ENCODE data around the gene MYH6.
A peak's percentile ranks its signal among the peaks of the same experiment; 100 is the strongest.

Gene MYH6

DNA sequence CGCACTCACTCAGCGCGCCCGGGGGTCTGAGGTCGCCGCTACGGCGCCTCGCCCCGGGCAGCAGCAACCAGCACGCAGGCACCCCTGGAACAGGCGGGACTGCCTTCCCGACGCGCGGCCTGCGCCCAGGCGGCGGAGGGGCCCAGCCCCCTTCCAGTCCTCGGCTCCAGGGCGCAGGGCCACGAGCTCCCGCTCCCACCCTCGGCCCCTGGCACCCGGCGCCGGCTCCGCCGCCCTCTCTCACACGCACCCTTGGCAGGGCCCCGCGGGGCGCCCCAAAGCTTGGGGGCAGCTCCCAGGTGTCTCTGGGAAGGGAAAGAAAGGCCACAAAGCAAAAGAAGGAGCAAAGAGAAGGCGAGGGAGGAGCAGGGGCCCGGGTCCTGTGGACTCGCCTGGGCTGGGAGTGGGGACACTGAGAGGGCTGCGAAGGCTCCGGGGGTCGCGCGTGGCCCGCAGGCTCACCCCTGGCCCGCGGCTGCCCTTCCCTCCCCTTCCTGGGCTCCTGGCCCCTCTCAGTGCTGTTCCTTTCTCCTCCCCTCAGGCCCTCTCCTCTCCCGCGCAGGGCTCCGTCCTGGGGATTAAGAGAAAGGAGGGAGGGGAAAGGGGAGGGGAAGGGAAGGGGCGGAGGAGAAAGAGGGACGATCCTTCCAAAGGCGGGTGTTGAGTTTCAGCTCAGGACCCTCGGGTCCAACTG is 42.2 kb downstream of the MYH6 start:
- H3K36me3 ChIP-seq (ENCODE audit: low read depth), result no peaks in the 10 kb centered on the region; the same call in 1 of the 2 replicates
- TF ChIP-seq, protein P1, sequence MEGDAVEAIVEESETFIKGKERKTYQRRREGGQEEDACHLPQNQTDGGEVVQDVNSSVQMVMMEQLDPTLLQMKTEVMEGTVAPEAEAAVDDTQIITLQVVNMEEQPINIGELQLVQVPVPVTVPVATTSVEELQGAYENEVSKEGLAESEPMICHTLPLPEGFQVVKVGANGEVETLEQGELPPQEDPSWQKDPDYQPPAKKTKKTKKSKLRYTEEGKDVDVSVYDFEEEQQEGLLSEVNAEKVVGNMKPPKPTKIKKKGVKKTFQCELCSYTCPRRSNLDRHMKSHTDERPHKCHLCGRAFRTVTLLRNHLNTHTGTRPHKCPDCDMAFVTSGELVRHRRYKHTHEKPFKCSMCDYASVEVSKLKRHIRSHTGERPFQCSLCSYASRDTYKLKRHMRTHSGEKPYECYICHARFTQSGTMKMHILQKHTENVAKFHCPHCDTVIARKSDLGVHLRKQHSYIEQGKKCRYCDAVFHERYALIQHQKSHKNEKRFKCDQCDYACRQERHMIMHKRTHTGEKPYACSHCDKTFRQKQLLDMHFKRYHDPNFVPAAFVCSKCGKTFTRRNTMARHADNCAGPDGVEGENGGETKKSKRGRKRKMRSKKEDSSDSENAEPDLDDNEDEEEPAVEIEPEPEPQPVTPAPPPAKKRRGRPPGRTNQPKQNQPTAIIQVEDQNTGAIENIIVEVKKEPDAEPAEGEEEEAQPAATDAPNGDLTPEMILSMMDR (IDR thresholded peaks at IDR 0.05; ENCODE audit: poor library complexity, severe bottlenecking), result no peak
- H3K27ac ChIP-seq (ENCODE audit: poor library complexity, severe bottlenecking), result peak overlapping the region; percentile 54
- peak; percentile 74 for ATAC-seq (ENCODE audit: low read depth)
- no peaks in the 10 kb centered on the region for H3K27me3 ChIP-seq (ENCODE audit: insufficient read depth, poor library complexity, severe bottlenecking)
- H3K4me3 ChIP-seq (ENCODE audit: severe bottlenecking), result peak overlapping the region; percentile 45
- peaks cover 6% of the 10 kb centered on the region for H3K4me1 ChIP-seq (ENCODE audit: insufficient read depth, poor library complexity, severe bottlenecking)
- DNase-seq (ENCODE audit: low spot score), result no peak
- H3K9me3 ChIP-seq (ENCODE audit: severe bottlenecking), result no peaks in the 10 kb centered on the region

DNA sequence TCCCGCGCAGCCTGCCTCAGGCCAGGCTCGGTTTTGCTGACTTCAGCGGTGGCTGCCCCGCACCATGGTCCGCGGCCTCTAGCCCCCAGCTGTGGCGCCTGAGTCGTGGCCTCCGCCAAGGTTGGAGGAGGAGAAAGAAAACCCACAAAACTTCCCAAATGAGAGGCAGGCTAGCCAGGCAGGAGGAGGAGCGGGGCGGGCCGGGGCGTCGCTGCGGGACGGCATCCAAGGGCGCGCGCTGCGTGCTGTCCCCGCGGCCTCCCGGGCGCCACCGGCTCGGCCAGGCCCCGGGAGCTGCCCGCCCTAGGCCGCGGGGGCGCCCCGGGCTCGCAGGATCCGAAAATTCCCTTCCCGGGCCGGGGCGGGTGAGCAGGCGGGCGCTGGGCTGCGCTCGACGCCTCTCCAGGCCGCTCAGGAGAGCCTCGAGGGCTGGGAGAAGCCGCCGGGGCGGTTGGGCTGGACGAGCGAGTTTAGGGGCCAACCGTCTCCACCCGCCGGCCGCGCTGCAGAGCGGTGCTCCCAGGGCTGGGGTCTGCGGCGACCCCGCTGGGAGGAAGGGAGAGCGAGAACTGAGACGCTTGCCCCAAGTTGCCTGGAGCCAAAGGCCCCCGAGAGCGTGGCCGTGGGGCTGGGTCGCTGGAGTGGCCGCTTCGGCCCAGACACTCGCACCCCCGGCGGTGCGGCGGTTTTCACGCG is 42.9 kb downstream of the MYH6 start, which contains the start of gene EFS:
EFS (minus strand) TSS at position 137 of the 696 bp plus-strand sequence. CDS start 147 bp downstream, outside the sequence.
- Histone ChIP-seq H3K4me3 (ENCODE audit: severe bottlenecking) (peak within 1 kb of the TSS; percentile 45), H3K4me1 (ENCODE audit: insufficient read depth, poor library complexity, severe bottlenecking) (peaks cover 6% of the 10 kb centered on the region), H3K9me3 (ENCODE audit: severe bottlenecking) (no peaks in the 10 kb centered on the region), H3K36me3 (ENCODE audit: low read depth) (no peaks in the 10 kb centered on the region; the same call in 1 of the 2 replicates), H3K27ac (ENCODE audit: poor library complexity, severe bottlenecking) (peak within 1 kb of the TSS; percentile 54), H3K27me3 (ENCODE audit: insufficient read depth, poor library complexity, severe bottlenecking) (no peaks in the 10 kb centered on the region)
- TF ChIP-seq, protein P1 (IDR thresholded peaks at IDR 0.05; ENCODE audit: poor library complexity, severe bottlenecking), result no peak
- no peak for DNase-seq (ENCODE audit: low spot score)
- ATAC-seq (ENCODE audit: low read depth), result peak; percentile 7

DNA sequence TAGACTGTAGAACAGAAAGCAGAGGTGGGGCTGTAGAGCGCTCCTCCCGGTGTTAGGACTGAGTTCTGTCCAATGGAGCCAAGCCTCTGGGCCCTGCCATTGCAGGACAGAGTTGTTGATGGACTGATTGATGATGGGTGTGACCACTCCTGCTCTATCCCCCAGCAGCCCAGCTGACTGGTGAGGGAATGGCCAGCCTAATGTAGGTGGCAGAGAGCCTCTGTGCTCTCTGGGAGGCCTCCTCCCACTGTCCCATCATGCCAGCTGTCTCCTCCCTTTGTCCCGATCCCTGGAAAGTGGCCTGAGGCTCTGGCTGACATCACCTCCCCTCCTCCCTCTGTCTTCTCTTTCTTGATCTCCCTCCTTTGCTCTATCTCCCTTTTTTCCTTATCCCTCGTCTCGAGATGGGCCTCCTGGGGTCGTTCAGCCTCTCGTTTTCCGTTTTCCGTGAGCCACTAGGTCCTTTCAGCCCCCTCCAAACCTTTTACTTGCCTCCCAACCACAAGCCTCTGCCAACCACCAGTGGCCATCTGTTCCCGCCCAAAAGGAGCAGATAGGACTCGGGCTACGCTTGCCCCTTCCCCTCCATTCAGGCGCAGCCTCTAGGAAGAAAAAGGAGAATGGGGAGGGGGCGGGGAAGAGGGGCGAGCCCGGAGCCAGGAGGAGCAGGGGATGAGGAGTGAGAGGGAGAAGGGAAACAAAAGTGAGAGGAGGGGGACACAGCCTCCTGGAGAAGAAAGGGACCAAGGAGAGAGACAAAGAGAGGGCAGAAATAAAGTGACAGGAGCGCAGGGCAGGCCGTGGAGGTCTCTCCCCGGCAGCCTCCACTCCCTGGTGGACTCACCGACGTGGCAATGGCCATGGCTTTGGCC is 43.7 kb downstream of the MYH6 start:
- TF ChIP-seq, protein P1 (IDR thresholded peaks at IDR 0.05; ENCODE audit: poor library complexity, severe bottlenecking), result no peak
- no peaks in the 10 kb centered on the region; the same call in 1 of the 2 replicates for H3K36me3 ChIP-seq (ENCODE audit: low read depth)
- DNase-seq (ENCODE audit: low spot score) (peak; percentile 57), ATAC-seq (ENCODE audit: low read depth) (no peak)
- no peak overlapping the region for H3K27ac ChIP-seq (ENCODE audit: poor library complexity, severe bottlenecking)
- peak overlapping the region; percentile 45 for H3K4me3 ChIP-seq (ENCODE audit: severe bottlenecking)
- no peaks in the 10 kb centered on the region for H3K27me3 ChIP-seq (ENCODE audit: insufficient read depth, poor library complexity, severe bottlenecking)
- peaks cover 6% of the 10 kb centered on the region for H3K4me1 ChIP-seq (ENCODE audit: insufficient read depth, poor library complexity, severe bottlenecking)
- no peaks in the 10 kb centered on the region for H3K9me3 ChIP-seq (ENCODE audit: severe bottlenecking)

DNA sequence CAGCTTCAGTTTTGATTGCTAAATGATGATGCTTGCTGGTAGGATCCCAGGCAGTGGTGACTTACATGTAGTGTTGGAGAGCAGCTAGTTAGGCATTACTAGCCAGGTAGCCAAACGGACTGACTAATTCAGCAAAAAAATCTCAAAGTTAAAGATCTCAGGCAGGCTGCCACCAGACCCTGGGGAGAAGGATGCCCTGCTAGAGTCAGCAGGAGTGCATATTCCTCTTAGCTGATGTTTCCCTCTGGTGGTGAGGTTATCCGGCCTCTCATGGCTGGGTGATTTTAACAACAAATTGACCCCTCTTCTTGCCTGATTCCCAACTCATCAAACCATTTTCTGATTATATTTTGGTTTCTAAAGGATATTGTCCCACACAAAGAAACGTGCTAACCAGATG is 45.9 kb downstream of the MYH6 start:
- DNase-seq (ENCODE audit: low spot score) (peak; percentile 17), ATAC-seq (ENCODE audit: low read depth) (no peak)
- Histone ChIP-seq H3K36me3 (ENCODE audit: low read depth) (no peaks in the 10 kb centered on the region; the same call in 1 of the 2 replicates), H3K9me3 (ENCODE audit: severe bottlenecking) (no peaks in the 10 kb centered on the region), H3K4me1 (ENCODE audit: insufficient read depth, poor library complexity, severe bottlenecking) (peaks cover 6% of the 10 kb centered on the region), H3K4me3 (ENCODE audit: severe bottlenecking) (no peak overlapping the region), H3K27me3 (ENCODE audit: insufficient read depth, poor library complexity, severe bottlenecking) (no peaks in the 10 kb centered on the region), H3K27ac (ENCODE audit: poor library complexity, severe bottlenecking) (no peak overlapping the region)
- TF ChIP-seq, protein P1 (IDR thresholded peaks at IDR 0.05; ENCODE audit: poor library complexity, severe bottlenecking), result peak; percentile 10

Data from RWPE2 (cell line).